SK-N-MC (cell line): Measurements from ENCODE around the gene FFAR4.
"Not testable (repeated sequence)": the region's sequence is repeated elsewhere in the genome, so short reads cannot be mapped to it uniquely, and the experiment has no call there.

Experiments
- DNase-seq: peaks from one replicate; pipeline ENCODE4 v3.0.0-alpha.2; 2011; ENCODE audit warnings: low read depth, low spot score
- H3K27ac ChIP-seq: fragments of 200-600 bp; sonication (generic); 2 replicates; pipeline ENCODE4 v1.5.1; 2016; ENCODE audit warnings: mixed run types
- H3K36me3 ChIP-seq: fragments of 200-600 bp; sonication (generic); 2 replicates; pipeline ENCODE4 v1.6.1; 2017; ENCODE audit warnings: antibody characterized with exemption, low read length, mixed read lengths; ENCODE audit not compliant: insufficient read depth
- H3K4me3 ChIP-seq: fragments of 200-600 bp; sonication (generic); 2 replicates; pipeline ENCODE4 v1.5.1; 2016
- H3K9ac ChIP-seq: fragments of 200-600 bp; sonication (generic); 2 replicates; pipeline ENCODE4 v1.8.0; 2017; ENCODE audit warnings: mixed run types, mixed read lengths; ENCODE audit not compliant: insufficient read length
- H3K9me3 ChIP-seq: fragments of 200-600 bp; sonication (generic); 2 replicates; pipeline ENCODE4 v1.6.1; 2017; ENCODE audit warnings: low read depth, mild to moderate bottlenecking, antibody characterized with exemption, low read length, moderate library complexity, mixed read lengths
- EZH2 ChIP-seq: fragments of 200-600 bp; sonication (generic); IDR thresholded peaks from one replicate; pipeline ENCODE4 v1.6.1; 2017; ENCODE audit warnings: antibody characterized with exemption
- FOXP2 ChIP-seq: optimal IDR thresholded peaks from 2 replicates; pipeline ENCODE3; 2011; ENCODE audit warnings: mild to moderate bottlenecking, moderate library complexity; ENCODE audit not compliant: insufficient read depth; ENCODE audit errors: extremely low read length, control extremely low read depth
- POLR2AphosphoS5 ChIP-seq: IDR thresholded peaks from 2 replicates; pipeline ENCODE4 v1.6.1; 2012; ENCODE audit warnings: mild to moderate bottlenecking, low read depth, low read length, borderline replicate concordance

Gene FFAR4

DNA sequence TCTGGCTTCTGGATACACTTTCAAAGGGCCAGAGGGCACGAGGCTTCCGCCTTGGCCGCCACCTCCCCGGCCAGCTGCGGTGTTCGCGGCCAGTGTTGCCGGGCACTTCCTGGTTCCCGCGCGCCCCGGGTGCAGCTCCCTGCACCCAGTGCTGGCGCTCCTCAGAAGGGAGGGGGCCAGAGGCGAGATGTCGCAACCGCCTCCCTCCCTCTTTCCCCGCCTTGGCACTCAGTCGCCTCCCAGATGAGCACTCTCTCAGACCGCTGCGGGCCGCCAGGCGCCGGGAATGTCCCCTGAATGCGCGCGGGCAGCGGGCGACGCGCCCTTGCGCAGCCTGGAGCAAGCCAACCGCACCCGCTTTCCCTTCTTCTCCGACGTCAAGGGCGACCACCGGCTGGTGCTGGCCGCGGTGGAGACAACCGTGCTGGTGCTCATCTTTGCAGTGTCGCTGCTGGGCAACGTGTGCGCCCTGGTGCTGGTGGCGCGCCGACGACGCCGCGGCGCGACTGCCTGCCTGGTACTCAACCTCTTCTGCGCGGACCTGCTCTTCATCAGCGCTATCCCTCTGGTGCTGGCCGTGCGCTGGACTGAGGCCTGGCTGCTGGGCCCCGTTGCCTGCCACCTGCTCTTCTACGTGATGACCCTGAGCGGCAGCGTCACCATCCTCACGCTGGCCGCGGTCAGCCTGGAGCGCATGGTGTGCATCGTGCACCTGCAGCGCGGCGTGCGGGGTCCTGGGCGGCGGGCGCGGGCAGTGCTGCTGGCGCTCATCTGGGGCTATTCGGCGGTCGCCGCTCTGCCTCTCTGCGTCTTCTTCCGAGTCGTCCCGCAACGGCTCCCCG lies at the start of gene FFAR4:
FFAR4 (plus strand) TSS at position 231 of the 842 bp plus-strand sequence; CDS start at position 287, 56 bp downstream.
- no peak within 1 kb of the TSS for H3K27ac ChIP-seq
- H3K4me3 ChIP-seq, result no peak within 1 kb of the TSS
- TF ChIP-seq EZH2 (no peak), POLR2AphosphoS5 (no peak), FOXP2 (no peak)
- H3K9ac ChIP-seq, result no peak within 1 kb of the TSS
- DNase-seq, result no peak
- no peaks in the 10 kb centered on the region for H3K9me3 ChIP-seq
- no peaks in the 10 kb centered on the region for H3K36me3 ChIP-seq

GRCh38 chr10:93518531-93518930 lies 47.9 kb upstream of the FFAR4 start:
- Histone ChIP-seq H3K9ac (no peak overlapping the region), H3K4me3 (no peak overlapping the region), H3K27ac (no peak overlapping the region), H3K36me3 (peaks cover 53% of the 10 kb centered on the region), H3K9me3 (no peaks in the 10 kb centered on the region)
- TF ChIP-seq POLR2AphosphoS5 (no peak), FOXP2 (no peak), EZH2 (no peak)
- DNase-seq, result no peak

GRCh38 chr10:93535293-93535692 lies 31.2 kb upstream of the FFAR4 start:
- no peak for TF ChIP-seq EZH2
- no peak for TF ChIP-seq FOXP2
- TF ChIP-seq POLR2AphosphoS5, result no peak
- H3K4me3 ChIP-seq, result no peak overlapping the region
- no peaks in the 10 kb centered on the region for H3K36me3 ChIP-seq
- H3K9me3 ChIP-seq, result no peaks in the 10 kb centered on the region
- no peak overlapping the region for H3K9ac ChIP-seq
- DNase-seq, result no peak
- no peak overlapping the region for H3K27ac ChIP-seq

- H3K9me3 ChIP-seq, H3K9ac ChIP-seq, H3K4me3 ChIP-seq, H3K27ac ChIP-seq, DNase-seq, H3K36me3 ChIP-seq: not testable (repeated sequence)
These were observed 25.6 kb upstream of the FFAR4 start for GRCh38 chr10:93540871-93541270.

DNA sequence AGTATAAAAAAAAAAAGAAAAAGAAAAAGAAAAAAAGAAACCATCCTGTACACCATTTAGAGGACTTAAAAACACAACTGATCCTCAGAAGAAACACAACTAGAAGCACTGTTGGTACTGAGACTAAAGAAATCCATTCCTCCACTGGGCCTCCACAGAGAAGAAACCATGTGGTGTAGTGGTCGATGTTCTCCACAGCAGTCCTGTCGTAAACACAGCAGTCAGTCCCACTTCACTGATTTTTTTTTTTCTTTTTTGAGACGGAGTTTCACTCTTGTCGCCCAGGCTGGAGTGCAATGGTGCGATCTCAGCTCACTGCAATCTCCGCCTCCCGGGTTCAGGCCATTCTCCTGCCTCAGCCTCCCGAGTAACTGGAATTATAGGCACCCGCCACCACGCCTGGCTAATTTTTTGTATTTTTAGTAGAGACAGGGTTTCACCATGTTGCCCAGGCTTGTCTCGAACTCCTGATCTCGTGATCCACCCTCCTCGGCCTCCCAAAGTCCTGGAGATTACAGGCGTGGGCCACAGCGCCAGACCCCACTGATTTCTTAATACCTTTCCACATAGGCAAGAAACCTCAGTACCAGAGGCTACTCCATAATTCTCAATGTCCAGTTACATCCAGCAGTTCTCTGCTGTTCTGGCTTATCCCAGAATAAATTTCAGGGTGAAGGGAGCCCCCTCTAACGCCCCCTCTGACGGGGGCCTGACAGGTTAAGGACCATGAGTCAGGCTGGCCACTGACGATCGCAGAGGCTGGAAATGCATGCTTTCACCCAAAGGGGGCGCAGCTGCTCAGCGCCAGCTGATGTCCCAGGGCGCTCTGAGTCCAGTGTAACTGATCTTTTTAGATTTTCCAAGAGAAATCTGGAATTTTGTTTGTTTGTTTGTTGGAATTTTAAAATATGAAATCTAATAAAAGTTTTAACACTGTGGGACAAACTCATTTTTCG lies 24.8 kb upstream of the FFAR4 start:
- Histone ChIP-seq H3K9ac (no peak overlapping the region), H3K9me3 (no peaks in the 10 kb centered on the region), H3K4me3 (no peak overlapping the region), H3K36me3 (no peaks in the 10 kb centered on the region), H3K27ac (no peak overlapping the region)
- no peak for DNase-seq
- TF ChIP-seq EZH2 (no peak), FOXP2 (no peak), POLR2AphosphoS5 (no peak)

- no peak overlapping the region for H3K4me3 ChIP-seq
- no peak overlapping the region for H3K27ac ChIP-seq
- no peak for TF ChIP-seq FOXP2
- TF ChIP-seq POLR2AphosphoS5, result no peak
- no peak for TF ChIP-seq EZH2
- DNase-seq, result no peak
- H3K9ac ChIP-seq, result no peak overlapping the region
- no peaks in the 10 kb centered on the region for H3K36me3 ChIP-seq
- H3K9me3 ChIP-seq, result no peaks in the 10 kb centered on the region
These were observed 24.1 kb upstream of the FFAR4 start for GRCh38 chr10:93542358-93542791.

GRCh38 chr10:93546995-93547394 lies 19.5 kb upstream of the FFAR4 start:
- not testable (repeated sequence) for H3K27ac ChIP-seq, H3K36me3 ChIP-seq, DNase-seq, H3K4me3 ChIP-seq, H3K9me3 ChIP-seq, H3K9ac ChIP-seq

DNA sequence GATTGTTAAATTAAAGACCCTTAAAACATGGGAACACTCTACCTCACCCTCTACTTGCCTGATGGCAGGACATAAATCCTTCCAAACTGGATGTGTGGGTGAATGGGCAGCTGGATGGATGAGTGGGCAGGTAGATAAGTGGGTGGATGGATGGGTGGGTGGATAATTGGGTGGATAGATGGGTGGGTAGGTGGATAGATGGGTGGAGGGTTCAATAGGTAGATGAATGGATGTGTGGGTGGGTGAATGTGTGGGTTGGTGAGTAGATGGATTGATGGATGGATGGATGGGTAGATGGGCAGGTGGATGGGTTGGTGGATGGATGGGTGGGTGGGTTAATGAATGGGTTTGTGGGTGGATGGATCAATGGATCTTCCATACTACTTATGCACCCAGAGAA lies 18.9 kb upstream of the FFAR4 start:
- TF ChIP-seq EZH2 (no peak), POLR2AphosphoS5 (no peak), FOXP2 (no peak)
- H3K9ac ChIP-seq, result no peak overlapping the region
- H3K9me3 ChIP-seq, result no peaks in the 10 kb centered on the region
- DNase-seq, result no peak
- no peak overlapping the region for H3K4me3 ChIP-seq
- no peak overlapping the region for H3K27ac ChIP-seq
- H3K36me3 ChIP-seq, result no peaks in the 10 kb centered on the region
